Activated CD8-positive, alpha-beta T cell treated with anti-CD3 and anti-CD28 coated beads for 36 hours (primary cell): ENCODE results near the gene UBB. TPM values are rescaled to one million over a fixed set of nuclear protein-coding genes. Genes with fewer than 3 reads are reported as not detected.

Experiments used
- ATAC-seq: fragments of 200-7000 bp; cut with Tn5 transposase; one replicate; pipeline ENCODE4 v1.10.0; 2021; ENCODE audit warnings: mild to moderate bottlenecking, moderate library complexity
- CTCF ChIA-PET: fragments of 350-600 bp; sonication (Branson Sonifier 250); formaldehyde crosslinking; loops from one replicate; lab custom pipeline; 2021; ENCODE audit warnings: antibody characterized with exemption; lab: Charles Lee
- POLR2A ChIA-PET: fragments of 350-600 bp; sonication (Branson Sonifier 250); formaldehyde crosslinking; loops from one replicate; lab custom pipeline; 2021; ENCODE audit warnings: antibody characterized with exemption; lab: Charles Lee
- DNase-seq: peaks from one replicate; pipeline ENCODE4 v3.0.0-alpha.2; 2020
- H3K27ac Mint-ChIP-seq: one replicate; pipeline ENCODE4 v1.8.0; 2021; ENCODE audit warnings: mild to moderate bottlenecking, mixed read lengths
- H3K27me3 Mint-ChIP-seq: one replicate; pipeline ENCODE4 v1.8.0; 2021; ENCODE audit warnings: mixed read lengths
- H3K36me3 Mint-ChIP-seq: one replicate; pipeline ENCODE4 v1.8.0; 2021; ENCODE audit warnings: low read depth, mixed read lengths
- H3K4me1 Mint-ChIP-seq: one replicate; pipeline ENCODE4 v1.8.0; 2021; ENCODE audit warnings: low read depth, mixed read lengths
- H3K4me3 Mint-ChIP-seq: one replicate; pipeline ENCODE4 v1.8.0; 2021; ENCODE audit warnings: mild to moderate bottlenecking, moderate library complexity, mixed read lengths
- H3K9me3 Mint-ChIP-seq: one replicate; pipeline ENCODE4 v1.8.0; 2021; ENCODE audit warnings: mixed read lengths
- CTCF ChIP-seq: fragments of 200-600 bp; IDR thresholded peaks from one replicate; pipeline ENCODE4 v1.8.0; 2022; ENCODE audit warnings: antibody characterized with exemption, mild to moderate bottlenecking
- intact Hi-C: fragments of 100-400 bp; cut with micrococcal nuclease; formaldehyde crosslinking; loops from one replicate; pipeline ENCODE4 v1.10.0; 2022
- total RNA-seq, 2 experiments: library from RNA; stranded (reverse); gene quantifications; one replicate each; pipeline ENCODE4 v1.2.3, GENCODE V29; 2021

The UBB gene
- total RNA-seq, 2 experiments from 2014 or later: 1,334 to 1,337 TPM

GRCh38 chr17:16342979-16343378, 37.9 kb upstream of the UBB start:
- peaks cover 29% of the 10 kb centered on the region for H3K36me3 Mint-ChIP-seq
- intact Hi-C loops: no loop called here
- no peak overlapping the region for H3K27ac Mint-ChIP-seq
- ChIA-PET CTCF (no interaction called here), POLR2A (interaction anchor here (0.6 to 1.6 kb wide), 3 partner anchors 9 to 113 kb away, joined by 3 to 4 read pairs (median 3); partner anchors contain the start of gene TRPV2)
- ATAC-seq (no peak), DNase-seq (no peak)
- no peaks in the 10 kb centered on the region for H3K27me3 Mint-ChIP-seq
- H3K4me3 Mint-ChIP-seq: no peak overlapping the region
- H3K4me1 Mint-ChIP-seq: no peaks in the 10 kb centered on the region
- no peaks in the 10 kb centered on the region for H3K9me3 Mint-ChIP-seq
- TF ChIP-seq CTCF: no peak

- Mint-ChIP-seq H3K9me3 (no peaks in the 10 kb centered on the region), H3K27me3 (no peaks in the 10 kb centered on the region), H3K4me3 (no peak overlapping the region), H3K27ac (no peak overlapping the region), H3K4me1 (no peaks in the 10 kb centered on the region), H3K36me3 (peaks cover 34% of the 10 kb centered on the region)
- intact Hi-C loops: no loop called here
- POLR2A ChIA-PET: interaction anchor here (0.6 to 2.1 kb wide), 4 partner anchors 8 to 113 kb away, joined by 3 to 7 read pairs (median 4); partner anchors contain the start of gene TRPV2
- CTCF ChIA-PET: interaction anchor here (0.8 to 2.5 kb wide), 2 partner anchors 9 to 20 kb away, joined by 3 to 18 read pairs; partner anchors contain the start of gene CENPV
- no peak for ATAC-seq
- TF ChIP-seq CTCF: no peak
- DNase-seq: no peak
Measured at GRCh38 chr17:16343569-16343968, 37.3 kb upstream of the UBB start.

GRCh38 chr17:16345565-16345964, 35.3 kb upstream of the UBB start:
- ATAC-seq (no peak), DNase-seq (no peak)
- Mint-ChIP-seq H3K4me1 (peaks cover 8% of the 10 kb centered on the region), H3K4me3 (no peak overlapping the region), H3K36me3 (peaks cover 40% of the 10 kb centered on the region), H3K27ac (no peak overlapping the region), H3K27me3 (no peaks in the 10 kb centered on the region), H3K9me3 (no peaks in the 10 kb centered on the region)
- intact Hi-C loops: no loop called here
- ChIA-PET CTCF (interaction anchor here (2.5 kb wide), 1 partner anchor 18 kb away, joined by 18 read pairs; no protein-coding TSS in a partner anchor), POLR2A (interaction anchor here (2.1 kb wide), 1 partner anchor 19 kb away, joined by 7 read pairs; no protein-coding TSS in a partner anchor)
- no peak for TF ChIP-seq CTCF

- H3K4me3 Mint-ChIP-seq: no peak overlapping the region
- H3K4me1 Mint-ChIP-seq: peaks cover 14% of the 10 kb centered on the region
- H3K27me3 Mint-ChIP-seq: no peaks in the 10 kb centered on the region
- CTCF ChIA-PET: interaction anchor here (0.8 to 0.9 kb wide), 2 partner anchors 16 to 17 kb away, joined by 3 to 4 read pairs; no protein-coding TSS in a partner anchor
- no peak for TF ChIP-seq CTCF
- H3K27ac Mint-ChIP-seq: no peak overlapping the region
- no peak for DNase-seq
- H3K9me3 Mint-ChIP-seq: no peaks in the 10 kb centered on the region
- ATAC-seq: no peak
- POLR2A ChIA-PET: no interaction called here
- intact Hi-C loops: no loop called here
- H3K36me3 Mint-ChIP-seq: peaks cover 45% of the 10 kb centered on the region
Measured at GRCh38 chr17:16346721-16347271, 34.1 kb upstream of the UBB start.

GRCh38 chr17:16348586-16348985, 32.3 kb upstream of the UBB start:
- Mint-ChIP-seq H3K4me3 (no peak overlapping the region), H3K27ac (no peak overlapping the region), H3K27me3 (no peaks in the 10 kb centered on the region), H3K4me1 (peaks cover 15% of the 10 kb centered on the region), H3K9me3 (no peaks in the 10 kb centered on the region), H3K36me3 (peaks cover 40% of the 10 kb centered on the region)
- intact Hi-C loops: no loop called here
- POLR2A ChIA-PET: interaction anchor here (0.5 kb wide), 1 partner anchor 266 kb away, joined by 3 read pairs; no protein-coding TSS in a partner anchor
- TF ChIP-seq CTCF: no peak
- ATAC-seq: no peak
- CTCF ChIA-PET: interaction anchor here (1.3 to 8.3 kb wide), 2 partner anchors 9 to 15 kb away, joined by 3 to 69 read pairs; no protein-coding TSS in a partner anchor
- DNase-seq: no peak
